H9 (cell line): ENCODE data around the gene CSAD. TPM values are rescaled to one million over a fixed set of nuclear protein-coding genes. Genes with fewer than 3 reads are reported as not detected.

ENCODE experiments used
- DNase-seq: peaks from one replicate; pipeline ENCODE4 v3.0.0-alpha.2; 2017
- H2AFZ ChIP-seq: one replicate; pipeline ENCODE4 v1.6.1; 2013; ENCODE audit warnings: mild to moderate bottlenecking, low read length, control low read depth, moderate library complexity
- H2AK5ac ChIP-seq: 2 replicates; pipeline ENCODE4 v1.6.1; 2013; ENCODE audit warnings: low read length, control low read depth, mixed read lengths; ENCODE audit not compliant: insufficient read length
- H2BK120ac ChIP-seq: one replicate; pipeline ENCODE4 v1.6.1; 2013; ENCODE audit warnings: low read depth, mild to moderate bottlenecking, low read length, control low read depth, inconsistent platforms; ENCODE audit not compliant: poor library complexity, severe bottlenecking
- H2BK12ac ChIP-seq: 2 replicates; pipeline ENCODE4 v1.6.1; 2013; ENCODE audit warnings: low read length, control low read depth, mixed read lengths, low read depth; ENCODE audit not compliant: insufficient read length
- H2BK15ac ChIP-seq: 2 replicates; pipeline ENCODE4 v1.6.1; 2013; ENCODE audit warnings: low read depth, low read length, control low read depth
- H2BK20ac ChIP-seq: one replicate; pipeline ENCODE4 v1.6.1; 2013; ENCODE audit warnings: low read depth, mild to moderate bottlenecking, low read length, control low read depth, inconsistent platforms; ENCODE audit not compliant: poor library complexity, severe bottlenecking
- H2BK5ac ChIP-seq: 2 replicates; pipeline ENCODE4 v1.6.1; 2013; ENCODE audit warnings: low read length, control low read depth, mixed read lengths; ENCODE audit not compliant: insufficient read length
- H3K14ac ChIP-seq: 2 replicates; pipeline ENCODE4 v1.6.1; 2013; ENCODE audit warnings: low read length, control low read depth; ENCODE audit not compliant: insufficient read depth
- H3K18ac ChIP-seq: 2 replicates; pipeline ENCODE4 v1.6.1; 2013; ENCODE audit warnings: low read depth, mild to moderate bottlenecking, mixed read lengths, low read length, control low read depth; ENCODE audit not compliant: insufficient read length
- H3K23ac ChIP-seq: 2 replicates; pipeline ENCODE4 v1.6.1; 2013; ENCODE audit warnings: low read length, control low read depth, mixed read lengths, low read depth; ENCODE audit not compliant: insufficient read length
- H3K23me2 ChIP-seq: 2 replicates; pipeline ENCODE4 v1.6.1; 2013; ENCODE audit warnings: low read depth, mild to moderate bottlenecking, mixed read lengths, low read length, control low read depth; ENCODE audit not compliant: insufficient read length, poor library complexity, severe bottlenecking
- H3K27ac ChIP-seq: 2 replicates; pipeline ENCODE4 v1.5.1; 2013; ENCODE audit warnings: low read length, control low read depth, mixed read lengths, low read depth; ENCODE audit not compliant: insufficient read length
- H3K27me3 ChIP-seq: 2 replicates; pipeline ENCODE4 v1.6.1; 2013; ENCODE audit warnings: low read length, control low read depth, inconsistent platforms; ENCODE audit not compliant: insufficient read depth
- H3K4ac ChIP-seq: 2 replicates; pipeline ENCODE4 v1.6.1; 2013; ENCODE audit warnings: low read depth, mild to moderate bottlenecking, control low read depth, inconsistent platforms, low read length, moderate library complexity
- H3K4me1 ChIP-seq: 2 replicates; pipeline ENCODE4 v1.6.1; 2013; ENCODE audit warnings: low read length, control low read depth, inconsistent platforms; ENCODE audit not compliant: insufficient read depth
- H3K4me2 ChIP-seq: 2 replicates; pipeline ENCODE4 v1.6.1; 2013; ENCODE audit warnings: low read length, control low read depth, mixed read lengths; ENCODE audit not compliant: insufficient read length, insufficient read depth
- H3K56ac ChIP-seq: 2 replicates; pipeline ENCODE4 v1.6.1; 2013; ENCODE audit warnings: low read depth, mild to moderate bottlenecking, mixed read lengths, low read length, control low read depth; ENCODE audit not compliant: insufficient read length
- H3K79me1 ChIP-seq: 2 replicates; pipeline ENCODE4 v1.6.1; 2013; ENCODE audit warnings: low read depth, mild to moderate bottlenecking, moderate library complexity, low read length, control low read depth, inconsistent platforms; ENCODE audit not compliant: insufficient read depth, poor library complexity, severe bottlenecking
- H3K79me2 ChIP-seq: 2 replicates; pipeline ENCODE4 v1.6.1; 2013; ENCODE audit warnings: low read length, control low read depth, inconsistent platforms; ENCODE audit not compliant: insufficient read depth
- H3K9ac ChIP-seq: 2 replicates; pipeline ENCODE4 v1.6.1; 2013; ENCODE audit warnings: low read length, control low read depth, mixed read lengths; ENCODE audit not compliant: insufficient read length; ENCODE audit errors: extremely low read depth
- H3K9me3 ChIP-seq: one replicate; pipeline ENCODE4 v1.6.1; 2013; ENCODE audit warnings: low read depth, low read length, inconsistent platforms; ENCODE audit not compliant: control insufficient read depth
- H3T11ph ChIP-seq: one replicate; pipeline ENCODE4 v1.6.1; 2013; ENCODE audit warnings: mild to moderate bottlenecking, low read length, control low read depth, inconsistent platforms
- H4K20me1 ChIP-seq: one replicate; pipeline ENCODE4 v1.6.1; 2013; ENCODE audit not compliant: control insufficient read depth, insufficient read length, insufficient read depth
- H4K5ac ChIP-seq: 2 replicates; pipeline ENCODE4 v1.6.1; 2013; ENCODE audit warnings: low read depth, mild to moderate bottlenecking, mixed read lengths, low read length, control low read depth; ENCODE audit not compliant: insufficient read length
- H4K8ac ChIP-seq: replicated peaks from 2 replicates; pipeline ENCODE4 v1.6.1; 2013; ENCODE audit warnings: low read length, control low read depth, mixed read lengths, low read depth; ENCODE audit not compliant: insufficient read length
- H4K91ac ChIP-seq: 2 replicates; pipeline ENCODE4 v1.6.1; 2013; ENCODE audit warnings: low read depth, mild to moderate bottlenecking, moderate library complexity, mixed read lengths, low read length, control low read depth; ENCODE audit not compliant: insufficient read length
- H3K27ac Mint-ChIP-seq, 3 experiments: 2 replicates in 2 of 3; 3 replicates in 1 of 3; pipeline ENCODE4 v1.8.0; 2020 to 2021; ENCODE audit warnings: mixed read lengths in 3 of 3, mild to moderate bottlenecking in 1 of 3, moderate library complexity in 1 of 3
- H3K27me3 Mint-ChIP-seq: 2 replicates; pipeline ENCODE4 v1.8.0; 2021; ENCODE audit warnings: low read depth, mild to moderate bottlenecking, moderate library complexity, mixed read lengths
- H3K36me3 Mint-ChIP-seq, 3 experiments: 2 replicates in 2 of 3; 3 replicates in 1 of 3; pipeline ENCODE4 v1.8.0; 2020 to 2021; ENCODE audit warnings: low read depth in 3 of 3, mixed read lengths in 3 of 3; ENCODE audit not compliant: insufficient read depth in 1 of 3
- H3K4me1 Mint-ChIP-seq, 2 experiments: 2 replicates each; pipeline ENCODE4 v1.8.0; 2020; ENCODE audit warnings: mixed read lengths in 2 of 2
- H3K4me3 Mint-ChIP-seq, 2 experiments: 2 replicates in 1 of 2; 3 replicates in 1 of 2; pipeline ENCODE4 v1.8.0; 2020 to 2021; ENCODE audit warnings: mild to moderate bottlenecking in 2 of 2, mixed read lengths in 2 of 2, moderate library complexity in 1 of 2
- H3K9me3 Mint-ChIP-seq, 2 experiments: 2 replicates in 1 of 2; 3 replicates in 1 of 2; pipeline ENCODE4 v1.8.0; 2020; ENCODE audit warnings: mild to moderate bottlenecking in 2 of 2, mixed read lengths in 2 of 2, moderate library complexity in 1 of 2
- WGBS: extraction: QIAGEN DNeasy Blood & Tissue Kit; methylation state at CpG from one replicate; pipeline ENCODE4 v1.1.7; 2013; ENCODE audit warnings: missing lambda C conversion rate, low lambda C conversion rate, mixed read lengths; ENCODE audit not compliant: insufficient read length; ENCODE audit errors: extremely low coverage; 5-methylcytosine and 5-hydroxymethylcytosine counted together
- total RNA-seq: library from RNA; stranded (reverse); gene quantifications from 2 replicates; pipeline ENCODE4 v1.2.1, GENCODE V29; 2021
- TF ChIP-seq, protein P1 (sequence below): fragments of 200-600 bp; sonication (generic); conservative IDR thresholded peaks from 3 replicates; pipeline ENCODE4 v1.8.0; 2021; ENCODE audit warnings: antibody characterized with exemption, mild to moderate bottlenecking

Gene CSAD
- total RNA-seq, 1 experiment from 2014 or later: 7.4 TPM

DNA sequence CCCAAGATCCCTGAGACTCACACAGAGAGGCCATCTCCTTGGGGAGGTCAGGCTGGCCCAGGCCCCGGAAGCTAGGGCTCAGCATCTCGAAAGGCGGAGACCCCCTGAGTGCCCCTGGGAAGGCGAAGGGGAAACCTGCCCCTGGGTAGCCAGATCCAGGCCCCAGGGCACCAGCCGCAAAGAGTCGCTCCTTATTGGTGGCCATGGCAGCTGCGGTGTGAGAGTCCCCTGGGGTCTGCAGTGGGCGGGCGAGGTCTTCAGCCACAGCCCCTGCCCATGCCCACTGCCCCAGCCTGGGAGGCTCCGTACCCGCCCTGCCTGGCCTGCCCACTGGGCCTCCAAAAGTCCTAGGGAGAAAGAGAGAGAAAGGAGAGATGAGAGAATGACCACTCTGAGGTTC lies 46.6 kb upstream of the CSAD start:
- H4K5ac ChIP-seq: no peak overlapping the region
- no peak overlapping the region for H2BK15ac ChIP-seq
- H3K79me2 ChIP-seq: no peaks in the 10 kb centered on the region
- Mint-ChIP-seq H3K4me3 (no peak overlapping the region), H3K27me3 (peaks cover 10% of the 10 kb centered on the region), H3K9me3 (no peaks in the 10 kb centered on the region), H3K4me1 (peaks cover 73 to 79% of the 10 kb centered on the region in 2 experiments), H3K27ac (no peak overlapping the region), H3K36me3 (peaks cover 8 to 17% (median 13%) of the 10 kb centered on the region in 3 experiments; a peak in 6 of 7 replicates)
- H4K91ac ChIP-seq: no peak overlapping the region
- H3T11ph ChIP-seq: no peak overlapping the region
- no peak overlapping the region for H2BK12ac ChIP-seq
- no CpG with 5 or more reads among the region's 11 CpGs for WGBS
- no peak overlapping the region for H3K27ac ChIP-seq
- H2BK5ac ChIP-seq: no peak overlapping the region
- H3K9me3 ChIP-seq: no peaks in the 10 kb centered on the region
- no peak overlapping the region for H4K8ac ChIP-seq
- no peak overlapping the region for H2AK5ac ChIP-seq
- H3K18ac ChIP-seq: no peak overlapping the region
- no peaks in the 10 kb centered on the region; the same call in 1 of the 2 replicates for H3K27me3 ChIP-seq
- H3K4me1 ChIP-seq: peaks cover 28% of the 10 kb centered on the region; the same call in 1 of the 2 replicates
- H3K9ac ChIP-seq: no peak overlapping the region
- H3K14ac ChIP-seq: no peak overlapping the region
- no peak overlapping the region for H3K56ac ChIP-seq
- H3K4ac ChIP-seq: no peak overlapping the region
- H3K23ac ChIP-seq: no peak overlapping the region
- H3K79me1 ChIP-seq: no peaks in the 10 kb centered on the region
- peaks cover 12% of the 10 kb centered on the region for H3K23me2 ChIP-seq
- DNase-seq: no peak
- TF ChIP-seq, protein P1, sequence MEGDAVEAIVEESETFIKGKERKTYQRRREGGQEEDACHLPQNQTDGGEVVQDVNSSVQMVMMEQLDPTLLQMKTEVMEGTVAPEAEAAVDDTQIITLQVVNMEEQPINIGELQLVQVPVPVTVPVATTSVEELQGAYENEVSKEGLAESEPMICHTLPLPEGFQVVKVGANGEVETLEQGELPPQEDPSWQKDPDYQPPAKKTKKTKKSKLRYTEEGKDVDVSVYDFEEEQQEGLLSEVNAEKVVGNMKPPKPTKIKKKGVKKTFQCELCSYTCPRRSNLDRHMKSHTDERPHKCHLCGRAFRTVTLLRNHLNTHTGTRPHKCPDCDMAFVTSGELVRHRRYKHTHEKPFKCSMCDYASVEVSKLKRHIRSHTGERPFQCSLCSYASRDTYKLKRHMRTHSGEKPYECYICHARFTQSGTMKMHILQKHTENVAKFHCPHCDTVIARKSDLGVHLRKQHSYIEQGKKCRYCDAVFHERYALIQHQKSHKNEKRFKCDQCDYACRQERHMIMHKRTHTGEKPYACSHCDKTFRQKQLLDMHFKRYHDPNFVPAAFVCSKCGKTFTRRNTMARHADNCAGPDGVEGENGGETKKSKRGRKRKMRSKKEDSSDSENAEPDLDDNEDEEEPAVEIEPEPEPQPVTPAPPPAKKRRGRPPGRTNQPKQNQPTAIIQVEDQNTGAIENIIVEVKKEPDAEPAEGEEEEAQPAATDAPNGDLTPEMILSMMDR: no peak
- no peaks in the 10 kb centered on the region for H4K20me1 ChIP-seq
- H3K4me2 ChIP-seq: no peak overlapping the region
- H2BK20ac ChIP-seq: no peak overlapping the region
- no peak overlapping the region for H2BK120ac ChIP-seq
- H2AFZ ChIP-seq: no peak overlapping the region
